NOMO-1 (cell line): Measurements from ENCODE around the gene FBXO10.
"Not testable (repeated sequence)": the region's sequence is repeated elsewhere in the genome, so short reads cannot be mapped to it uniquely, and the experiment has no call there.

ENCODE experiments used
- DNase-seq, 2 experiments: peaks; one replicate each; lab custom pipeline; 2025; ENCODE audit not compliant: unreplicated experiment in 2 of 2; lab: John Stamatoyannopoulos, UW

The FBXO10 gene

GRCh38 chr9:37485389-37486255, 90.6 kb downstream of the FBXO10 start, which contains the start of gene POLR1E:
POLR1E (plus strand) TSS chr9:37485948; CDS start chr9:37486048, 100 bp downstream.
- peak; percentile 65 to 85 for DNase-seq

- no peak for DNase-seq
Measured at GRCh38 chr9:37480759-37481158, 95.4 kb downstream of the FBXO10 start.

- not testable (repeated sequence) for DNase-seq
Measured at GRCh38 chr9:37477987-37478619, 98.1 kb downstream of the FBXO10 start.

GRCh38 chr9:37477443-37477842, 98.7 kb downstream of the FBXO10 start:
- DNase-seq: not testable (repeated sequence)

- DNase-seq: no peak
Measured at GRCh38 chr9:37476930-37477329, 99.2 kb downstream of the FBXO10 start.

- no peak for DNase-seq
Measured at GRCh38 chr9:37474438-37474837, 101.7 kb downstream of the FBXO10 start.

GRCh38 chr9:37473982-37474381, 102.2 kb downstream of the FBXO10 start:
- not testable (repeated sequence) for DNase-seq

- DNase-seq: no peak
Measured at GRCh38 chr9:37471942-37472684, 104.1 kb downstream of the FBXO10 start.

- DNase-seq: no peak
Measured at GRCh38 chr9:37468620-37469019, 107.6 kb downstream of the FBXO10 start.

- DNase-seq: not testable (repeated sequence)
Measured at GRCh38 chr9:37467530-37467929, 108.7 kb downstream of the FBXO10 start.

GRCh38 chr9:37466037-37466709, 110.0 kb downstream of the FBXO10 start:
- peak in 1 of 2 experiments; percentile 5 for DNase-seq

GRCh38 chr9:37465249-37466036, 110.7 kb downstream of the FBXO10 start, which contains the start of gene ZBTB5:
ZBTB5 (minus strand) TSS chr9:37465450; CDS start chr9:37442551, 22,899 bp downstream.
- DNase-seq: peak; percentile 90 to 97

GRCh38 chr9:37464426-37465248, 111.5 kb downstream of the FBXO10 start:
- DNase-seq: no peak

- no peak for DNase-seq
Measured at GRCh38 chr9:37464006-37464405, 112.2 kb downstream of the FBXO10 start.
